CD4-positive, alpha-beta T cell treated with Interleukin-10 for 1 hour (primary cell): Measurements from ENCODE around the gene ACSM5.
"Not testable (repeated sequence)": the region's sequence is repeated elsewhere in the genome, so short reads cannot be mapped to it uniquely, and the experiment has no call there.

Experiments
- DNase-seq: peaks from one replicate; pipeline ENCODE4 v3.0.0-alpha.2; 2020

ACSM5 gene

DNA sequence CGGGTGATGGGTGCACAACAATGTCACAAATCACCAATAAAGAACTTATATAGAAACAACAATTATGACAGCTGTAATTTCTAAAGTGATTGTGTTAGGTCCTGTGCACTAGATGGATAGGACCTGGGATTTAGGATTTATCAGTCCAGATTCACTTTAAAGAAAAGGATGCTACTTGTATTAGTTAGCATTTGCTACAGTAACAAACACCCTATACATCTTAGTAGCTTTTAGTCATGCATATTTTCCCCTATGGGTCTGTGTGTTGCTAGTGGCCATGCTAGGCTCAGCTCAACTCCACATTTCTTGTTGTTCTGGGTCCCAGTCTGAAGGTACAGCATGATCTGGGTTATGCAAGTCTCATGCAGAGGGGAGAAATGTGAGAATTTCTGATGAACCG, 49.9 kb downstream of the ACSM5 start:
- not testable (repeated sequence) for DNase-seq

- not testable (repeated sequence) for DNase-seq
Measured at GRCh38 chr16:20460313-20460712, 51.0 kb downstream of the ACSM5 start.

- DNase-seq, result not testable (repeated sequence)
Measured at GRCh38 chr16:20468954-20469353, 59.6 kb downstream of the ACSM5 start.

DNA sequence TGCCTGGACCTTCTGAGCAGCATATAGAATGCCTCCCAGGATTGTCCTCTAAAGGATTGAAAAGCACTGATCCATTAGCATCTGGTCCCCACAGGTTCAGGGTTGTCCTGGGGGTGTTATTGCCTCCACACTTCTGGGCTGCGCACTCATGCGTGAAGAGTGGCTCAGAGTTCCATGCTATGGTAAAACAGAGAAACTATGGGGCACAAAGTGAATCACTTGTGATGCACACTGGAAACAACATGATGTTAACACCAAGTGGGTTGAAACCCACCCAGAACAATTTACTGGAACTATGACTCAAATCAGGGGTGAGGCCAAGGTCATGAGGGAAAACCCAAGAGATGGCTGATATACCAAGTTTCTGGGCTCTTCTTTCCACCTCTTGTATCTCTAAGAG, 60.6 kb downstream of the ACSM5 start:
- not testable (repeated sequence) for DNase-seq

- DNase-seq, result not testable (repeated sequence)
Measured at GRCh38 chr16:20470732-20471131, 61.4 kb downstream of the ACSM5 start.

DNA sequence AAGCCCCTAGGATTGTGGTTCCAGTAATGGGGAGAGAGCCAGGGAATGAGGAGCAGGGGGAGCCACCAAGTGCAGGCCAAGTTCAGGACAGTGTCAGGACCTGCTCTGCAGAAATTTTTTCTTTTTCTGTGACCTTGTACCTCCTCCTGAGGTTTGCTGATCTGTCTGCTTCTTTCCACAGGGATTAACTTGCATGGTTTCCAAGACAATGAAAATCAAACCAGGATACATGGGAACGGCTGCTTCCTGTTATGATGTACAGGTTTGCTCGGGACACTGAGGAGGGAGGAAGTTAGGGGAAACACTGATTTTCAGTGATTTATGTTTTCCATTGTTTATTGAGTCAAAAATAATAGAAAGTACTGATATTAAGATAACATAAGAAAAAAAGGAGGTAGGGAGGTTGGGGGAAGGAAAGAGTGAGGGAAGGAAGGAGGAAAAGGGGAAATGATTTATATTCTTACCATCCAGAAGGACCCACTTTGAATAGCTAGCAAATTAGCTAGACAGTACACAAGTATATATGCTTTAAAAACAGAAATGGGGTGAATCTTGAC, 67.9 kb downstream of the ACSM5 start:
- DNase-seq, result not testable (repeated sequence)

GRCh38 chr16:20483989-20484388, 74.7 kb downstream of the ACSM5 start:
- not testable (repeated sequence) for DNase-seq

- DNase-seq, result no peak
Measured at GRCh38 chr16:20484726-20485125, 75.4 kb downstream of the ACSM5 start.

- no peak for DNase-seq
Measured at GRCh38 chr16:20485408-20485807, 76.1 kb downstream of the ACSM5 start.
